ENCODE results near the gene GRK2.
A peak's percentile ranks its signal among the peaks of the same experiment; 100 is the strongest.

GRK2 gene

DNA sequence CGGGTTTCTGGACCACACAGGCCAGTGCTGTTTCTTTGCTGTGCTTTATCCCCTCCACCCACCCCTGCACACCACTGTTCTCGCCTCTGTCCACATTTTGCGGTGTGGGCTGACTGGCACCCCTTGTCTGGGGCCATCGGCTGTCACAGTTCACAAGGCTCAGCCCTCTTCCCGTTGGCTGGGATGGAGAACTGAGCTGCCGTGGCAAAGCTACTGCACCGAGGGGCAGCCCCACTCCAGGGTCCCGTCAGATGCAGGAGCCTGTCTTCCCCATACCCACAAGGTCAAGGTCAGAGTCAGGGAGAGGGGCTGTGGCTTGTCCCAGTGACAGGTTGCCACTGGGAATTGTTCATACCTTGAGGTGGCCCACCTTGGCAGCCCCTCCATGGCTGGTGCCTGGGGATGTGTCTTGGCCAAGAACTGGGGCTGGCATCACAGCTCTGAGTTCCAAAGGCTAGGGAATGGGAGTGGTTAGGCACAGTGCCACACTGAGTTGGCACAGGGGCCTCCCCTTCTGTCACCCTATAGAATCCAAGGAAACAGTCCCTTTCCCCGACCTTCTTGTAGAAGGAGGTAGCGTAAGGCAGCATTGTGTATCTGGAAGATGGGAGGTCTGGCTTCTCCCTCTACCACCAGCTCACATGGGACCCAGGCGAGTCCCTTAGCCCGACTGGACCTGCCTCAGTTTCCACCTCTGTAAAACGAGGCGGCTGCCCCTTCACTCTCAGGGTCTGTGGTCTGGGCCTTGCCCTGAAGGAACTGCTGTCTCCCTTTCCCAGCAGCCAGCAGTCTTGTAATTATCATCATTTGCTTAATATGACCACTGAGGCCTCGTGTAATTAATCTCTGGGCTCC is 3.4 kb downstream of the GRK2 start:
- no peak for DNase-seq (ENCODE audit: extremely low read depth in 1 of 2, low read depth in 1 of 2)

DNA sequence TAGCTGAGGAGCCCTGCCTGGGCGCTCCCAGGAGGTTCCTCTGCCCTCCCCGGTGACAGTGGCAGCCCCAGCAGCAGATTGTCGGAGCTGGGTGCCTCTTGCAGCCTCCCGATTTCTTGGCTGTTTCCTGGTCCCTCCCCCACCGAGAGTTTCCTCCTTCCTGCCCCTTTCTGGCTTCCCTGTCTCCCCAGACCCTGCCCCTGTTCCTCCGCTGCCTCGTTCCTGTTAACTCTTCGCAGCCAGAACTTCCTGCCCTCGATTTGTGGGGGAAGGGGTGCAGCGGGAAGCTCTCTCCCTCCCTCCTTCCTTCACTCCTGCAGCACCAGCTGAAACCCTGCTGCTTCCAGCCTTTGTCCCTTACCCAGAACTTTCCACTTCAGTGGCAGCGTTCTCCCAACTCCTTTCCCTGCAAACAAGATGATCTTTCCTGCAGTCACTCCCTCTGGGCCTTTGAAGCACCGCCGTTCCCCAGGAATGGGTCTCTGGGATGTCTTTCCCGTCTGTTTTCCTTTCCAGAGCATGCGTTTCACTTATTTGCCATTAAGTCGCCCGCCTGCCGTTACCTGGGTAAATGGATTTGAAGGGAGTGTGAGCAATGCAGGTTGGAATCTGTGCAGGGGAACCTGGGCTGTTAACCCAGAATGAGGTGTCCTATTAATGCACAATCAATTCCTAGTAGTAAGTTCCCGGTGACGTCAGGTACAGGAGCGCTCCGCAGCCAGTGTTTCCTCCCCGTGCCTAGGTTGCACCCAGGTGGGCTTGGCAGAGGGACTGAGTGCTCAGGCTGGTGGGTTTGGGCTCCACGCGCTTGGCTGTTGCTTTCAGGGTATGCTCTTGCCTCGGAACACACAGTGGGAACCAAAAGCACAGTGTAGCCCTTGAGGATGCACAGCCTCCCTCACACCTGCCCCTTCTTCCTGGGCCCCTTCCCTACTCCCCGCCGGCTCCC is 4.3 kb downstream of the GRK2 start:
- no peak for DNase-seq (ENCODE audit: extremely low read depth in 1 of 2, low read depth in 1 of 2)

GRCh38 chr11:67271205-67271540 is 4.9 kb downstream of the GRK2 start:
- no peak for DNase-seq (ENCODE audit: extremely low read depth in 1 of 2, low read depth in 1 of 2)

GRCh38 chr11:67271541-67272284 is 5.4 kb downstream of the GRK2 start:
- no peak for DNase-seq (ENCODE audit: extremely low read depth in 1 of 2, low read depth in 1 of 2)

- no peak for DNase-seq (ENCODE audit: extremely low read depth in 1 of 2, low read depth in 1 of 2)
Observed at GRCh38 chr11:67272327-67273259, 6.3 kb downstream of the GRK2 start.

DNA sequence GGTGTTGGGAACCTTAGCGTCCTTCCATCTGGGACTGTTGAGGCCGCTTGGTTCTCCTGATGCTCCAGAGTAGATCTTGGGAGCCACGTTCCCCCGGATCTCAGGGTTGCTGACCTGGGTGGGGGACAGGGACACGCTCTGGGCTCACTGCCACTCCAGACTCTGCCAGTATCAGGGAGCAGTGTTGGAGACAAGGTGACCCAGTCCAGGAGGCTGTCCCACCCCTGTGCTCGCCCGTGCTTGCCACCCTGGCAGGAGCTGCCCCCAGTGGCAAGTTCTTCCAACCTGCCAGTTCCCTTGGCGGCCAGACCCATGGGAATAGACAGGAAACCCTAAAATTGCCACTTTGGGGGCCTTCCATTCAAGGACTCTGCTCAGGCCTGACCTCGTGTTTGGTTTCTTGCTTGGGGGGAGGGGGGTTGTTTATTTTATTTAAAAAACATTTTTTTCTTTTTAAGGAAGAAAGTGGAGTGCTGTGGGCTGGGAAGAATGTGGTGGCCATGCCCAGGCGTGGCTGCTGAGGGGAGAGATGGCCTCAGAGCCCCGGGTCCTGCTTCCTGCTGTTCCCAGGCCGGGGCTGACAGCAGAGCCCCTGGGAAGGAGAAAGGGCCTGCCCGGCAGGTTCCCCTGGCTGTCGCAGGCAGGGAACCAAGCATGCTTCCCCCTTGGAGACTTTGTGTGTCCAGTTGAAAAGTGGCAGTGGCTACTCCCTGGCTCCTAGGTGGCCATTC is 7.2 kb downstream of the GRK2 start:
- no peak for DNase-seq (ENCODE audit: extremely low read depth in 1 of 2, low read depth in 1 of 2)

DNA sequence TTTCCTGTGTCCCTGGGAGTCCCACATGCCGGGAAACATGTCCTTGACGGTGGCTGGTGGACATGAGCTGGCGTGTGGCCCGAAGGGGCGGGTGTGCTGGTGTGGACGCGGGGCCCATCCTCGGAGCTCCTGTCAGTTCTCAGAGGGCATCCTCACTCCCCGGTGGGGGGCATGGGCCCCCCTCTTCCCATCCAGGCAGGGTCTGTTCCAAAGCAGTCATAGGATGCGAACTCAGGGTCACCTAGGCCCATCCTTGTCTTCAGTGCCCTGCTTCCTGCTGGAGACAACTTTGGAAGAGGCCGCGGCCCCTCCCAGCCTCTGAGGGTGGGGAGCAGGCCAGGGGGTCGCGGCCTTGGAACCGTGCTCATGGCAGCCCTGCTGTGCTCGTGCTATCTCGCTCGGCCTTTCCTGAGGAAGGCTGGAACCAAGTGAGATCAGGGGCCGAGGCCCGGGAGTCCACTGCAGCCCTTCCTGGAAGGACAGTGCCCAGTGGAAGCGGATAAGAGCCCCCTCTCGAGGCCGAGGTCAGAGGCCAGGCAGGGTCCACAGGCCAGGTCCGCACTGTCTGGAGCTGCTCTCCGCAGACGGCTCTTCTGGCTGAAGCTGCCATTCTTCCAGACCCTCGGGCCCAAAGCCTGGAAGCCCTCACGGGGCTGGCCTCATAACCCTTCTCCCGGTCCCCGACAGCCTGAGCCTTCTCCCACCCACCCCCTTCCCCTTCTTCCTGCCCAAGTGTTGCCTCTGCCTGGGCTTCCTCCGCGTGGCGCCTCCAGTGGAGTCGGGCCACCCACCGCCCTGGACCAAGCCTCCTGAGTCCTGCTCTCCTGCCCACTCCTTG is 8.7 kb downstream of the GRK2 start:
- DNase-seq (ENCODE audit: extremely low read depth in 1 of 2, low read depth in 1 of 2) = no peak

DNA sequence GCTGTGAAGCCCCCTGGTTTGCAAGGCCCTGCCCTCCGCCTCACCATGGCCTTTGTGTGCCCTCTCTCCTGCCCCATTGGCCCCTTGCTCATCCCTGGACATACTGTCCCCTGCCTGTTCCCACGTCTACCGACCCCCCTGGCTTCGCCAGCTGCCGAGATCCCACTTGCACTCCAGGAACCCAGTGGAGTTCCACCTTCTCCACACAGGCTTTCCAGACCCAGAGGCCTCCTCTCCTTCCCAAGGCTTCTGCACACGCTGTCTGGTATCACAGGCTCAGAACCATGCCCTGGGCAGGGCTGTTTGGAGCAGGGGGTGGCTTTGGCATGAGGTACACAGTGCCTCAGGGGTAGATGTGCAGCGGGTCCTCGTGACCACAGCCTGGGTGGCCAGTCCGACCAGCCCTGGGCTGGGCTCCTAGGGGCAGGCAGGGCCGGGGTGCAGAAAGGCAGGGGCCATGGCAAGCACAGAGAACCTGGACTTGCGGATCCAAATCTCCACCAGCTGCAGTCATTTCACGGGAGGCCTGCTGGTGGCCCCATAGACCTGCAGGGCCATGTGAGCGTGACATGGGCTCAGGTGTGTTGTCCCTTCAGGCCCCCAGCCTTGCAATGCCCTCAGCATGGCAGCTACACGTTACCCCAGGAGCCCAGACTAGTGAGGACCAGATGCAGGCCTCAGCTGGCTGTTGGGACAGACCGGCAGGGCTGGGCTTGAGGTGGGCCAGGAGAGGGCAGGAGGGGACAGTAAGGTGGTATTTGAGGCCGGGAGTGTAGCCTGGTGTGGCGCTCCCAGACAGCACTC is 9.5 kb downstream of the GRK2 start:
- DNase-seq (ENCODE audit: extremely low read depth in 1 of 2, low read depth in 1 of 2) = no peak

- DNase-seq (ENCODE audit: extremely low read depth in 1 of 2, low read depth in 1 of 2) = no peak
Observed at GRCh38 chr11:67276781-67277230, 10.5 kb downstream of the GRK2 start.

GRCh38 chr11:67277231-67277961 is 11.1 kb downstream of the GRK2 start:
- DNase-seq (ENCODE audit: extremely low read depth in 1 of 2, low read depth in 1 of 2) = peak; percentile 77 to 80

- DNase-seq (ENCODE audit: extremely low read depth in 1 of 2, low read depth in 1 of 2) = no peak
Observed at GRCh38 chr11:67278135-67278938, 12.1 kb downstream of the GRK2 start.

- DNase-seq (ENCODE audit: extremely low read depth in 1 of 2, low read depth in 1 of 2) = no peak
Observed at GRCh38 chr11:67278939-67279588, 12.8 kb downstream of the GRK2 start.

- DNase-seq (ENCODE audit: extremely low read depth in 1 of 2, low read depth in 1 of 2) = no peak
Observed at GRCh38 chr11:67279589-67280340, 13.5 kb downstream of the GRK2 start.

- DNase-seq (ENCODE audit: extremely low read depth in 1 of 2, low read depth in 1 of 2) = no peak
Observed at GRCh38 chr11:67280341-67280787, 14.1 kb downstream of the GRK2 start.

Measured in activated CD8-positive, alpha-beta memory T cell treated with anti-CD3 and anti-CD28 coated beads for 1 hour (primary cell).